DMS53 treated with DMSO at 0.1 percent for 48 hours (cell line): ENCODE results near the gene COX19.

ENCODE experiments used
- DNase-seq: peaks from one replicate; lab custom pipeline; 2025; ENCODE audit not compliant: unreplicated experiment; lab: John Stamatoyannopoulos, UW

Gene COX19

GRCh38 chr7:979151-979550 lies 3.8 kb upstream of the COX19 start:
- DNase-seq: no peak

- no peak for DNase-seq
These were observed 3.2 kb upstream of the COX19 start for GRCh38 chr7:978416-979091.

GRCh38 chr7:978049-978346 lies 2.6 kb upstream of the COX19 start:
- no peak for DNase-seq

GRCh38 chr7:977326-978048 lies 2.1 kb upstream of the COX19 start:
- DNase-seq: peak; percentile 66

GRCh38 chr7:976901-977325 lies 1.6 kb upstream of the COX19 start:
- DNase-seq: no peak

- DNase-seq: no peak
These were observed 539 bp upstream of the COX19 start for GRCh38 chr7:975702-976473.

- DNase-seq: no peak
These were observed 1.2 kb downstream of the COX19 start for GRCh38 chr7:974172-974571.

- no peak for DNase-seq
These were observed 2.0 kb downstream of the COX19 start for GRCh38 chr7:973312-973711.

- no peak for DNase-seq
These were observed 2.6 kb downstream of the COX19 start for GRCh38 chr7:972676-973309.

- no peak for DNase-seq
These were observed 3.2 kb downstream of the COX19 start for GRCh38 chr7:972110-972509.

GRCh38 chr7:970744-971143 lies 4.6 kb downstream of the COX19 start:
- DNase-seq: no peak

GRCh38 chr7:969403-969802 lies 5.9 kb downstream of the COX19 start:
- no peak for DNase-seq

- DNase-seq: no peak
These were observed 6.9 kb downstream of the COX19 start for GRCh38 chr7:968205-969105.

- DNase-seq: no peak
These were observed 7.8 kb downstream of the COX19 start for GRCh38 chr7:967361-968082.

- DNase-seq: no peak
These were observed 8.9 kb downstream of the COX19 start for GRCh38 chr7:966291-967069.

- peak; percentile 12 for DNase-seq
These were observed 10.7 kb downstream of the COX19 start for GRCh38 chr7:964401-965231.

GRCh38 chr7:963236-964078 lies 11.9 kb downstream of the COX19 start:
- peak; percentile 64 for DNase-seq
